Suprapubic skin (tissue), 4 donors: ENCODE measurements around the gene EXTL1.

ENCODE experiments used
- CTCF ChIP-seq, 2 donors: fragments of 200-600 bp in 1 of 2; fragments of 450-650 bp in 1 of 2; sonication (generic) in 1 of 2; IDR thresholded peaks; one replicate each; pipeline ENCODE4 v1.5.1; 2016 to 2019; ENCODE audit warnings: antibody characterized with exemption in 2 of 2, mild to moderate bottlenecking in 1 of 2, moderate library complexity in 1 of 2
- POLR2A ChIP-seq, 2 donors: fragments of 450-650 bp; IDR thresholded peaks; one replicate each; pipeline ENCODE4 v1.6.1; 2017; ENCODE audit warnings: antibody characterized with exemption in 2 of 2, mild to moderate bottlenecking in 2 of 2, moderate library complexity in 2 of 2
- POLR2AphosphoS5 ChIP-seq, 3 donors: sonication (generic); formaldehyde crosslinking; IDR thresholded peaks; one replicate each; pipeline ENCODE4 v1.6.1; 2017; ENCODE audit warnings: antibody characterized with exemption in 3 of 3

- TF ChIP-seq CTCF (IDR thresholded peaks at IDR 0.05) (no peak), POLR2AphosphoS5 (IDR thresholded peaks at IDR 0.05) (no peak), POLR2A (IDR thresholded peaks at IDR 0.05) (no peak)
Measured at GRCh38 chr1:26029864-26030481, 8.4 kb downstream of the EXTL1 start.
